Neural cell (in vitro differentiated cells): ENCODE results near the gene HPSE2. TPM values are rescaled to one million over a fixed set of nuclear protein-coding genes. Genes with fewer than 3 reads are reported as not detected.

ENCODE experiments used
- H2AFZ ChIP-seq: fragments of 200-600, 300-800 bp; sonication (generic), shearing (Covaris generic); 2 replicates; pipeline ENCODE4 v1.6.0; 2014; ENCODE audit warnings: low read depth, mild to moderate bottlenecking, antibody characterized with exemption, low read length, moderate library complexity
- H3F3A ChIP-seq: fragments of 200-600 bp; shearing (Covaris generic); 2 replicates; pipeline ENCODE4 v1.6.1; 2016; ENCODE audit warnings: mild to moderate bottlenecking, moderate library complexity, mixed read lengths, antibody characterized with exemption, low read length; ENCODE audit not compliant: insufficient read depth, poor library complexity, severe bottlenecking
- H3K27ac ChIP-seq: fragments of 200-600, 300-800 bp; sonication (generic), shearing (Covaris generic); 2 replicates; pipeline ENCODE4 v1.5.1; 2014; ENCODE audit warnings: mild to moderate bottlenecking, low read length, moderate library complexity
- H3K27me3 ChIP-seq: fragments of 300-800, 200-600 bp; sonication (generic), shearing (Covaris generic); 2 replicates; pipeline ENCODE4 v1.6.0; 2014; ENCODE audit warnings: mild to moderate bottlenecking, low read depth, low read length, moderate library complexity; ENCODE audit not compliant: insufficient read depth
- H3K36me3 ChIP-seq: fragments of 300-800, 200-600 bp; sonication (generic), shearing (Covaris generic); 2 replicates; pipeline ENCODE4 v1.5.1; 2014; ENCODE audit warnings: mild to moderate bottlenecking, antibody characterized with exemption, low read length, moderate library complexity; ENCODE audit not compliant: insufficient read depth
- H3K4me2 ChIP-seq: fragments of 300-800, 200-600 bp; sonication (generic), shearing (Covaris generic); 2 replicates; pipeline ENCODE4 v1.6.0; 2014; ENCODE audit warnings: mild to moderate bottlenecking, low read length
- H3K4me3 ChIP-seq: fragments of 300-800, 200-600 bp; sonication (generic), shearing (Covaris generic); 2 replicates; pipeline ENCODE4 v1.5.1; 2014; ENCODE audit warnings: mild to moderate bottlenecking, low read length, moderate library complexity
- H3K79me2 ChIP-seq: fragments of 200-600 bp; shearing (Covaris generic); replicated peaks from 2 replicates; pipeline ENCODE4 v1.6.0; 2014; ENCODE audit warnings: mild to moderate bottlenecking, low read length, moderate library complexity; ENCODE audit not compliant: insufficient read depth
- H3K9ac ChIP-seq: fragments of 300-800, 200-600 bp; sonication (generic), shearing (Covaris generic); 2 replicates; pipeline ENCODE4 v1.6.1; 2016; ENCODE audit warnings: mild to moderate bottlenecking, low read length, mixed read lengths
- H3K9me2 ChIP-seq: fragments of 200-600 bp; shearing (Covaris generic); 2 replicates; pipeline ENCODE4 v1.6.1; 2016; ENCODE audit warnings: mild to moderate bottlenecking, low read length, mixed read lengths; ENCODE audit not compliant: insufficient read depth
- H3K9me3 ChIP-seq: fragments of 200-600, 300-800 bp; sonication (generic), shearing (Covaris generic); 2 replicates; pipeline ENCODE4 v1.6.1; 2016; ENCODE audit warnings: mild to moderate bottlenecking, mixed run types, low read length, moderate library complexity, mixed read lengths
- H4K20me1 ChIP-seq: fragments of 200-600 bp; shearing (Covaris generic); 2 replicates; pipeline ENCODE4 v1.6.1; 2016; ENCODE audit warnings: mild to moderate bottlenecking, mixed run types; ENCODE audit not compliant: insufficient read depth
- CTCF ChIP-seq: fragments of 450-650 bp; IDR thresholded peaks from 2 replicates; pipeline ENCODE4 v1.5.1; 2014; ENCODE audit warnings: antibody characterized with exemption, mild to moderate bottlenecking, moderate library complexity; ENCODE audit not compliant: poor library complexity, severe bottlenecking
- EP300 ChIP-seq: fragments of 450-650 bp; conservative IDR thresholded peaks from 2 replicates; pipeline ENCODE4 v1.6.1; 2014; ENCODE audit warnings: antibody characterized with exemption, mild to moderate bottlenecking, moderate library complexity; ENCODE audit not compliant: poor library complexity, severe bottlenecking
- EZH2 ChIP-seq: fragments of 200-600, 300-800 bp; shearing (Covaris generic), sonication (generic); IDR thresholded peaks from 2 replicates; pipeline ENCODE4 v1.6.1; 2014; ENCODE audit warnings: antibody characterized with exemption, low read length, borderline replicate concordance, mild to moderate bottlenecking; ENCODE audit not compliant: insufficient read depth, poor library complexity, severe bottlenecking
- MXI1 ChIP-seq: fragments of 450-650 bp; conservative IDR thresholded peaks from 2 replicates; pipeline ENCODE4 v1.6.1; 2014; ENCODE audit warnings: antibody characterized with exemption, mild to moderate bottlenecking; ENCODE audit not compliant: poor library complexity, severe bottlenecking
- POLR2AphosphoS5 ChIP-seq: IDR thresholded peaks from 2 replicates; pipeline ENCODE4 v1.6.1; 2012
- RAD21 ChIP-seq: fragments of 450-650 bp; conservative IDR thresholded peaks from 2 replicates; pipeline ENCODE4 v1.6.1; 2014; ENCODE audit warnings: antibody characterized with exemption, mild to moderate bottlenecking, moderate library complexity
- SMC3 ChIP-seq: fragments of 450-650 bp; conservative IDR thresholded peaks from 2 replicates; pipeline ENCODE4 v1.6.1; 2014; ENCODE audit warnings: antibody characterized with exemption, mild to moderate bottlenecking, moderate library complexity; ENCODE audit not compliant: poor library complexity
- TAF1 ChIP-seq: IDR thresholded peaks from 2 replicates; pipeline ENCODE4 v1.6.1; 2012; ENCODE audit warnings: low read depth
- polyA plus RNA-seq: library from polyadenylated mRNA; depleted of rRNA; stranded (reverse); fragments of >200 nt; gene quantifications from 2 replicates; pipeline ENCODE4 v1.2.3, GENCODE V29; 2014
- TF ChIP-seq, protein P1 (sequence below): IDR thresholded peaks from 2 replicates; pipeline ENCODE4 v1.6.1; 2012; ENCODE audit warnings: borderline replicate concordance

Gene HPSE2
- polyA plus RNA-seq, 1 donor from 2014 or later = not detected

GRCh38 chr10:98467506-98468318 lies 767.9 kb downstream of the HPSE2 start:
- H3K4me2 ChIP-seq = no peak overlapping the region
- no peaks in the 10 kb centered on the region for H3K27me3 ChIP-seq
- no peaks in the 10 kb centered on the region for H3K36me3 ChIP-seq
- H3K9me2 ChIP-seq = no peaks in the 10 kb centered on the region
- no peak overlapping the region for H3K27ac ChIP-seq
- H3F3A ChIP-seq = no peaks in the 10 kb centered on the region
- no peak overlapping the region for H2AFZ ChIP-seq
- H3K9ac ChIP-seq = no peak overlapping the region
- no peaks in the 10 kb centered on the region for H3K79me2 ChIP-seq
- TF ChIP-seq TAF1 (no peak), RAD21 (peak; percentile 94), EP300 (no peak), CTCF (peak; percentile 91), MXI1 (no peak), EZH2 (no peak), SMC3 (peak; percentile 89), POLR2AphosphoS5 (no peak)
- TF ChIP-seq, protein P1, sequence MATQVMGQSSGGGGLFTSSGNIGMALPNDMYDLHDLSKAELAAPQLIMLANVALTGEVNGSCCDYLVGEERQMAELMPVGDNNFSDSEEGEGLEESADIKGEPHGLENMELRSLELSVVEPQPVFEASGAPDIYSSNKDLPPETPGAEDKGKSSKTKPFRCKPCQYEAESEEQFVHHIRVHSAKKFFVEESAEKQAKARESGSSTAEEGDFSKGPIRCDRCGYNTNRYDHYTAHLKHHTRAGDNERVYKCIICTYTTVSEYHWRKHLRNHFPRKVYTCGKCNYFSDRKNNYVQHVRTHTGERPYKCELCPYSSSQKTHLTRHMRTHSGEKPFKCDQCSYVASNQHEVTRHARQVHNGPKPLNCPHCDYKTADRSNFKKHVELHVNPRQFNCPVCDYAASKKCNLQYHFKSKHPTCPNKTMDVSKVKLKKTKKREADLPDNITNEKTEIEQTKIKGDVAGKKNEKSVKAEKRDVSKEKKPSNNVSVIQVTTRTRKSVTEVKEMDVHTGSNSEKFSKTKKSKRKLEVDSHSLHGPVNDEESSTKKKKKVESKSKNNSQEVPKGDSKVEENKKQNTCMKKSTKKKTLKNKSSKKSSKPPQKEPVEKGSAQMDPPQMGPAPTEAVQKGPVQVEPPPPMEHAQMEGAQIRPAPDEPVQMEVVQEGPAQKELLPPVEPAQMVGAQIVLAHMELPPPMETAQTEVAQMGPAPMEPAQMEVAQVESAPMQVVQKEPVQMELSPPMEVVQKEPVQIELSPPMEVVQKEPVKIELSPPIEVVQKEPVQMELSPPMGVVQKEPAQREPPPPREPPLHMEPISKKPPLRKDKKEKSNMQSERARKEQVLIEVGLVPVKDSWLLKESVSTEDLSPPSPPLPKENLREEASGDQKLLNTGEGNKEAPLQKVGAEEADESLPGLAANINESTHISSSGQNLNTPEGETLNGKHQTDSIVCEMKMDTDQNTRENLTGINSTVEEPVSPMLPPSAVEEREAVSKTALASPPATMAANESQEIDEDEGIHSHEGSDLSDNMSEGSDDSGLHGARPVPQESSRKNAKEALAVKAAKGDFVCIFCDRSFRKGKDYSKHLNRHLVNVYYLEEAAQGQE = no peak
- H3K9me3 ChIP-seq = no peaks in the 10 kb centered on the region
- no peaks in the 10 kb centered on the region for H4K20me1 ChIP-seq
- peak overlapping the region; percentile 37 for H3K4me3 ChIP-seq

DNA sequence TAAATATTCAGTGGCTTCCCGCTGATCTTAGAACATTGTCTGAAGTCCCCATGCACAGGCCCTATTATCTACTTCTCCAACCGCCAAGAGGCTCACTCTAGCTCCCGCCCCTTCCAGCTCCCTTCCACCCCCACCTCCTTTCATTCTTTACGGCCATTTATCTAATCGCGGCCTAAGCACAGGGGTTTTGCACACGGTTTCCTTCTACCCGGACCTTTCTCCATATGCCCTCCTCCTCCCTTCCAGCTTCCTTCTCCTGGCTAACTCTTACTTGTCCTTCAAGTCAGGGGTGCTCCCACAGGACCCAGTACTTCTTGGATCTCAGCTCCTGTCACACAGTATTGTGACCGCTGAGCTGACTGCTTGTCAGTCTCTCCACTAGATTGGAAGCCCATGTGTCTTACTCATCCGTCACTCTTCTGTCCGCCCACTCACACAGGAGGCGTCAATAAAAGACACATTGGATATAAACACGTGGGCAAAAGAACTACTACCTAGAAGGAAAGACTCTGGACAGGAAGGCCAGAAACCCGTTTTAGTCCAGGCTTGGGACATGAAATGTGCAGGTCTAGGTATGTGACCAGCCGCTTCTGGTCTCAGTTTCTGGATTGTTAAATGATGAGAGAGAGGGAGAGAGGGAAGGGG lies 768.7 kb downstream of the HPSE2 start:
- Histone ChIP-seq H3K9me2 (no peaks in the 10 kb centered on the region), H3K4me2 (no peak overlapping the region), H3K36me3 (no peaks in the 10 kb centered on the region), H2AFZ (no peak overlapping the region), H4K20me1 (no peaks in the 10 kb centered on the region), H3K27me3 (no peaks in the 10 kb centered on the region), H3K4me3 (no peak overlapping the region), H3K27ac (no peak overlapping the region), H3K79me2 (no peaks in the 10 kb centered on the region), H3K9me3 (no peaks in the 10 kb centered on the region), H3F3A (no peaks in the 10 kb centered on the region), H3K9ac (no peak overlapping the region)
- no peak for TF ChIP-seq TAF1
